Measurements from ENCODE around the gene LCP2. TPM values are rescaled to one million over a fixed set of nuclear protein-coding genes. Genes with fewer than 3 reads are reported as not detected.

Gene LCP2
- total and polyA plus RNA-seq, 2 of the 8 experiments (the other 6 are each of a cell fraction or from before 2014, with no cell fraction given): 0.26 to 0.33 TPM

DNA sequence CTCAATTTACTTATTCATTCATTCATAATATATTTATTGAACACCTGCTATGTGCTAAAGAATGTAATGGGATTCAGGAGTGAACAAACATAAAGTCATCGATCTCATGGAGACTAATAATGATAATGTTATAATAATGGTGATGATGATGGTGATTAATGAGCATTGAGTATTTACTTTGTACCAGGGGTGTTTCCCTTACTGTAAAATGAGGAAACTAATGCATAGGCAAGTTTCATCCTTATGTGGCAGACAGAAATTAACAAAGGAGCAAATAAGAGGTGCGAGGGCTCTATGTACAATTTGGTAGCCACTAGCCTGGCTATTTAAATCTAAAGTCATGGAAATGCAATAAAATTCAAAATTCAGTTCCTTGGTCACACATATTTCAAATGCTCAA is 11.1 kb upstream of the LCP2 start (continued):
- no peak for TF ChIP-seq MAFK (IDR thresholded peaks at IDR 0.05; ENCODE audit: low read depth, low read length)
- no peak for TF ChIP-seq RNF2 (IDR thresholded peaks at IDR 0.05; ENCODE audit: borderline replicate concordance, low read depth, low read length, missing control alignments, poor library complexity, severe bottlenecking)
- TF ChIP-seq, protein P1, sequence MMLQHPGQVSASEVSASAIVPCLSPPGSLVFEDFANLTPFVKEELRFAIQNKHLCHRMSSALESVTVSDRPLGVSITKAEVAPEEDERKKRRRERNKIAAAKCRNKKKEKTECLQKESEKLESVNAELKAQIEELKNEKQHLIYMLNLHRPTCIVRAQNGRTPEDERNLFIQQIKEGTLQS (IDR thresholded peaks at IDR 0.05; ENCODE audit: insufficient read depth, low read depth, low read length): no peak

Data from H1 (cell line).